ENCODE data around the gene OXTR.

- TF ChIP-seq POLR2A (IDR thresholded peaks at IDR 0.05; ENCODE audit: low read length) (no peak), GATA1 (IDR thresholded peaks at IDR 0.05; ENCODE audit: low read depth, low read length) (no peak)
Measured at GRCh38 chr3:8775602-8776001, 6.2 kb upstream of the OXTR start.
